GM18511 (cell line): ENCODE data around the gene GPRIN3.
"Not testable (repeated sequence)": the region's sequence is repeated elsewhere in the genome, so short reads cannot be mapped to it uniquely, and the experiment has no call there.

Experiments
- ATAC-seq: cut with Tn5 transposase; IDR thresholded peaks from one replicate; pipeline ENCODE4 v1.9.1; 2021; ENCODE audit warnings: mild to moderate bottlenecking, moderate library complexity; ENCODE audit not compliant: unreplicated experiment

Gene GPRIN3

DNA sequence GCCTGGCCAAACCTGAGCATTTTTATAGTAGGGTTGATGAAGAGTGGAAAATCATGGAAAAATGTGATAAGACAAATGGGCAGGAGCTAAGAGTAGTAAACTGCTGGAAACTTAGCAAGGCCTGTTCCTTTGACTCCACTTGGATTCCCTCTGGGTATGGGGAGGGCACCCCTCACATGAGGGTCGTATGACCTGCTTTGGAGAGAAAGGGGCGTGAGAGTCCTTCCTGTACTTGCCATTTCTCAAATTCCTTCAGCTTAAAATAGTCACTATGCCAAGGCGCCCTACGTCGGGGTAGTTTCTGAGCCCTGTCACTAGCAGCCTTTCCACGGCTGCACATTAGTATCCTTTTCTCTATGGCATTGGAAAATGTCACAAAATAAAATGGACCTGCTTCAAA, 49.1 kb downstream of the GPRIN3 start:
- ATAC-seq, result no peak

- ATAC-seq, result no peak
Measured at GRCh38 chr4:89257376-89257775, 50.2 kb downstream of the GPRIN3 start.

- ATAC-seq, result no peak
Measured at GRCh38 chr4:89256203-89256800, 51.3 kb downstream of the GPRIN3 start.

- peak; percentile 75 for ATAC-seq
Measured at GRCh38 chr4:89254847-89255246, 52.8 kb downstream of the GPRIN3 start.

- ATAC-seq, result not testable (repeated sequence)
Measured at GRCh38 chr4:89254347-89254746, 53.3 kb downstream of the GPRIN3 start.

GRCh38 chr4:89253935-89254334, 53.7 kb downstream of the GPRIN3 start:
- ATAC-seq, result no peak

GRCh38 chr4:89253311-89253710, 54.3 kb downstream of the GPRIN3 start:
- no peak for ATAC-seq

DNA sequence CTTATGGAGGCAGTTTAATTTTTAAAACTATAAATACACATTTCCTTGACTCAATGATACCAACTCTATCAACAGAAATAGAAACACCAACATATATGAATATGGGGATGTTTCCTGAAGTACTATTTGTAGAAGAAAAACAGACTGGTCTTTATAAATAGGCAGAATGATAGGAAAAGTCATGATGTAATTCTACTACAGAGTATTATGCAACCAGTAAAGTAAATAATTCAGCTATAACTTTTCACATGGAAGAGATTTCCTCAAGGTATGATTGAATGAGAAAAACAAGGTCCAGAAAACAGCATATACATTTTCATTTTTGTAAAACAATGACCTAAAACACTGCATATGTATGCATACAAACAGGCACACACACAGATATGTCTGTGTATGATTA, 56.2 kb downstream of the GPRIN3 start:
- ATAC-seq, result no peak

DNA sequence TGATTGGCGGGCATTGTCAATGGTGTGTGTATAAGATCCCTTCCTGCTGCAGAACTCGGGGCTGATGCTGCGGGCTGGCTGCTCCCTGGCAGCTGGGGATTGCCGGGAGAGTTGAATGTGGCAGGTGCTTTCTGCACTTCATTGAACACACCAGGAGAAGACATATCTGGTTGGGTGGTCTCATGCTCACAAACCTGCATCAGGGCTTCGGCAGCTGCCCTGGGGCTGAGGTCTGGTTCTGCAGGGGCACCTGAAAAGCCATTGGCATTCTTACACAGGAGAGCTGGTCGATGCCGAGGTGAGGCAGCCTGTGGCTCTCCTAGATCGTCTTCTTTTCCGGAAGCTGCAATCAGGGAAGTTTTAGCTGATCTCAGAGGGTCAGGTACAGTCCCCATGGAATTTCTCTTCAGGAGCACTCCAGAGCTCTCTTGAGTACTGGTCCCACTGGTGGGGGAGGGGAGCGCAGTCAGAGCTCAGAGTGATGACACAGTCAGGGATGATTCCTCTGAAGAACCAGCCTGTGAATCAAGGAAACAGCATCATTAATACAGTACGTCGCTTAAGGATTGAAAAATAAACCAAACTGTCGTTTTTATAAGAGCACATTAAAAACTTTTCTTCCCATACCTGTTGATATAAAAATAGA, 57.8 kb downstream of the GPRIN3 start:
- ATAC-seq, result no peak

GRCh38 chr4:89249313-89249712, 58.3 kb downstream of the GPRIN3 start:
- no peak for ATAC-seq

GRCh38 chr4:89248879-89249281, 58.7 kb downstream of the GPRIN3 start:
- ATAC-seq, result no peak

DNA sequence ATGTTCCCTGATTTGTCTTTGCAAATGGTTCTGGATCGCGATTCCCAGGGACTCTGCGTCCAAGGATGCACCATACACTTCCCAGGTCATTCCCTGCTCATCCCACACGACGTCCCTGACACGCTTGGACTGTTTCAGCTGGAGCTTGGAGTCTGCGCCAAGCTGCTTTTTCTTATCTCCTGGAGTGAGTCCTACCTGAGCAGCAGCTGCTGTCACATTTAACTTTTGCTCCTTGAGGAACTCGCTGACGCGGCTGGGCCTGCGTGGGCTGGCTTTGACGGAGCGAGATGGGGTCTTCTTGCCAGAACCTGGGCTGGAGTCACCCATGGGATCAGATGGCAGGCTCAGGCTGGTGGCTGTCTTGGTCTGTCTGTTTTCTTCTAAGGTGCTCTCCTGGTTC, 59.6 kb downstream of the GPRIN3 start:
- no peak for ATAC-seq

- ATAC-seq, result no peak
Measured at GRCh38 chr4:89245459-89245858, 62.1 kb downstream of the GPRIN3 start.

DNA sequence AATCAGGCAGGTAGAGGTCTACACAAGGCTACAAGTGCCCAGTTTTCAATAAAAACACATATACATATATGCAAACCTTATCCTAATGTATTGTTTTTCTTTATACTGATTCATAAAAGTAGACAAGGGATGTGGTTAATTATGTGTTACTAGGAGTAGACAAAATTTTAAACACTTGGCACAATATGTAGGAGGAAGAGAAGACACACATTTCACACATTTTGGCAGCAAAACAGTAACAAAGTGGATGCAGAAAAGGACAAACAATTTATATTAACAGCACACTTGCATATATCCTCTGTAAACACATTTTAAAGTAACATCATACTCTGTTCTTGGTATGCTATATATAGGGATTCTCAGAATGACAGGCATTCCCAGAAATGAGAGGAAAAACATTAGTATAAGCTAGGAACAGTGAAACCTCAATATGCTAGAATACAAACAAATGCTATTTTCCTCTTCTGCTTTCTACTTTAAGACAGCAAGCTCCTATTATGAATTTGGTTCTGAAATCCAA, 63.8 kb downstream of the GPRIN3 start:
- ATAC-seq, result no peak

GRCh38 chr4:89242864-89243732, 64.5 kb downstream of the GPRIN3 start:
- ATAC-seq, result no peak

DNA sequence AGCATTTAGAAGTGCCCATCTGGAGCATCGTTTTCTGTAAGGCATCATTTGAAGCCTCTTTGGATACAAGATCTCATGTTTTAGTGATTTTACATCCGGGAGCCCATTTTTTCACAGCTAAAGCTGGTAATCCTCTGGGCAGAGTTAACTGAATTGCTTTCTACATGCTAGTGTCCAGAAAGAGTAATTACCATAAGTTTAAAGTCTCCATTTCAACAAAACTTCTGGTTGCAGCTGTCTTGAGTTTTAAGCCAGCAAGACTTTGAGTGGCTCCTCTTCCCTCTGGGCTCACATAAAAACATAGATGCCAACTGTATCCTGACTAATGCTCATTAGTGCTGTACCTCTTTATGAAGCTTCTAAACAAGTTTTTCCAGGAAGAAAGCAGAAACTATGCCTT, 65.4 kb downstream of the GPRIN3 start:
- ATAC-seq, result no peak

DNA sequence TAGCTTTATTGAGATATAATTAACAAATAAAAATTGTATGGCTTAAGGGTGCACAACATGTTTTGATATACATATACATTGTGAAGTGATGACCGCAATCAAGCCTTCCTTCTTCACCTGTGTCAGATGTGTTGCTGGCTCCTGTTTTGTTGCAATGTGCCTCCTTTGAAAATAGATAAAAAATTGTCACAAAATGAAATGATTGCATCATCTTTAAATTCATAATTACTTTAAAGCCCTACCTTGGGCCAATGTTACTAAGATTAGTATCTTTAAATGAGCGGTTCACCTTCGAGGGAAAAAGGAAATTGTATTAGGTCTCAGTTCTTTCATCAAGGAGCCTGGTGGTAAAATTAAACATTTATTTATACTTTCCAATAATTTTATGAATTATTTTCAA, 77.3 kb downstream of the GPRIN3 start:
- ATAC-seq, result no peak

GRCh38 chr4:89226665-89227574, 80.7 kb downstream of the GPRIN3 start:
- peak; percentile 90 for ATAC-seq

GRCh38 chr4:89222170-89222569, 85.4 kb downstream of the GPRIN3 start:
- peak; percentile 66 for ATAC-seq

DNA sequence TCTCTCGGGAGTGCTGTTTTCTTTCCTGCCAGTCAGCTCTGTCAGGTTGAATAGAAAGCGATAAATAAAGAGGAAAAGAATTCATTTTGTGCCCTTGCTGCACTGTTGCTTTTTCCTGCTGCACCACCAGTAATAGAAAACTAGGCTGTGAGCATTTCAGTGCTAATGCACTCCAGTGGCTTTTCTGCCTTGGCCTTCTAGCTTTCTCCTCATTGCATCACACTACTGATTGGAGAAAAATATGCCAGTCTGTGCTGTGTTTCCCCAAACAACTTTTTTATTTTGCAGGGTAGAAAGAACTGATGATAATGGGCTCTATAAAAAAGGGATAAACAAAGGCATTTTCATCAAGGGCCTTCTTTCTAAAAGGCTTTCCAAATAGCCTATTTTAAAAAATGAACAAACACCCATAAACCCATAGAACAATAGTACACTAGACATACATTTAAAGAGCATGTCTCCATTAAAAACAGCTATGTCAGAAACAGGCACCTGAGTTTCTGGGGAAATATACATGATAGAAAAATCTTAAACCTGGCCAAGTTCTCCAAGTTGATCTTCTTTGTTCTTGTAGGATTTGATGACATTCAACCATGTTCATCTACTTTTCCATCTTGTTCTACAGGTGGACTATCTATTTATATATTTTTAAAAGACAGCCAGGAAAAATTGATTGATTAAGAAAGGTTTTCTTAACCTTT, 86.3 kb downstream of the GPRIN3 start:
- no peak for ATAC-seq
